H1 (cell line): ENCODE results near the gene NIM1K. TPM values are rescaled to one million over a fixed set of nuclear protein-coding genes. Genes with fewer than 3 reads are reported as not detected.

Experiments used
- CTCF ChIA-PET: fragments of 300-600 bp; sonication (Branson Sonifier 250); formaldehyde crosslinking; loops from one replicate; lab custom pipeline; 2021; ENCODE audit not compliant: partially characterized antibody; lab: Charles Lee
- POLR2A ChIA-PET: fragments of 300-600 bp; sonication (Branson Sonifier 250); formaldehyde crosslinking; loops from one replicate; lab custom pipeline; 2021; ENCODE audit warnings: inconsistent platforms; ENCODE audit not compliant: partially characterized antibody; lab: Charles Lee
- DNase-seq, 2 experiments: peaks; one replicate each; pipeline versions ENCODE4 v3.0.0 to v3.0.0-alpha.2; 2010 to 2022; ENCODE audit warnings: low spot score in 2 of 2, low read depth in 1 of 2, mixed read lengths in 1 of 2
- FAIRE-seq: peaks from 2 replicates; lab custom pipeline; 2011; peaks lifted over from hg19 to GRCh38; lab: Jason Lieb, UNC
- H2AFZ ChIP-seq: 2 replicates; pipeline ENCODE4 v1.8.1; 2012; ENCODE audit warnings: low read length, inconsistent platforms
- H2AK5ac ChIP-seq: 2 replicates; pipeline ENCODE4 v1.6.1; 2013; ENCODE audit warnings: low read depth, low read length
- H2BK120ac ChIP-seq: replicated peaks from 2 replicates; pipeline ENCODE3; 2013; ENCODE audit warnings: low read depth, low read length, inconsistent platforms
- H2BK12ac ChIP-seq: 2 replicates; pipeline ENCODE4 v1.6.1; 2013; ENCODE audit warnings: low read depth, low read length
- H2BK15ac ChIP-seq: 2 replicates; pipeline ENCODE4 v1.6.1; 2013; ENCODE audit warnings: low read length
- H2BK20ac ChIP-seq: 2 replicates; pipeline ENCODE4 v1.6.1; 2013; ENCODE audit warnings: low read length
- H2BK5ac ChIP-seq: 2 replicates; pipeline ENCODE4 v1.6.1; 2013; ENCODE audit warnings: low read depth, low read length
- H3K14ac ChIP-seq: 2 replicates; pipeline ENCODE4 v1.6.1; 2013; ENCODE audit warnings: inconsistent platforms; ENCODE audit not compliant: insufficient read length
- H3K18ac ChIP-seq: 2 replicates; pipeline ENCODE4 v1.6.1; 2013; ENCODE audit warnings: low read length; ENCODE audit errors: extremely low read depth
- H3K23ac ChIP-seq: 2 replicates; pipeline ENCODE4 v1.6.1; 2013; ENCODE audit warnings: inconsistent platforms; ENCODE audit not compliant: insufficient read length
- H3K23me2 ChIP-seq: 2 replicates; pipeline ENCODE4 v1.6.1; 2013; ENCODE audit warnings: low read depth, low read length
- H3K27ac ChIP-seq: 2 replicates; pipeline ENCODE4 v1.6.1; 2011; ENCODE audit warnings: low read depth, low read length, inconsistent platforms
- H3K27me3 ChIP-seq, 4 experiments: replicated peaks in 1 of 4; 1 replicate in 1 of 4; 2 replicates in 3 of 4; pipeline versions ENCODE4 v1.6.1 to v1.8.1; 2011 to 2013; ENCODE audit warnings: low read length in 3 of 4, mild to moderate bottlenecking in 3 of 4, inconsistent platforms in 2 of 4, mixed read lengths in 2 of 4, moderate library complexity in 1 of 4; ENCODE audit not compliant: control insufficient read depth in 3 of 4, insufficient read depth in 3 of 4; ENCODE audit errors: extremely low read depth in 1 of 4
- H3K36me3 ChIP-seq, 4 experiments: 2 replicates each; pipeline versions ENCODE4 v1.6.1 to v1.8.1; 2011 to 2013; ENCODE audit warnings: mild to moderate bottlenecking in 4 of 4, low read length in 3 of 4, moderate library complexity in 2 of 4, control low read depth in 1 of 4, inconsistent platforms in 1 of 4; ENCODE audit not compliant: insufficient read depth in 4 of 4, control insufficient read depth in 2 of 4
- H3K4ac ChIP-seq: replicated peaks from 2 replicates; pipeline ENCODE3; 2013; ENCODE audit warnings: low read length, low read depth, mixed read lengths, inconsistent platforms; ENCODE audit not compliant: insufficient read length
- H3K4me1 ChIP-seq, 4 experiments: replicated peaks in 1 of 4; 1 replicate in 1 of 4; 2 replicates in 3 of 4; pipeline versions ENCODE4 v1.6.1 to v1.8.1; 2011 to 2013; ENCODE audit warnings: low read length in 3 of 4, inconsistent platforms in 2 of 4, mixed read lengths in 1 of 4; ENCODE audit not compliant: insufficient read depth in 4 of 4, control insufficient read depth in 3 of 4
- H3K4me2 ChIP-seq, 2 experiments: 2 replicates each; pipeline versions ENCODE4 v1.6.1 to v1.8.1; 2011 to 2013; ENCODE audit warnings: low read depth in 2 of 2, low read length in 2 of 2, control low read depth in 1 of 2, inconsistent platforms in 1 of 2, mild to moderate bottlenecking in 1 of 2; ENCODE audit not compliant: insufficient read depth in 1 of 2
- H3K4me3 ChIP-seq, 4 experiments: fragments of 200-600, 300-600 bp in 1 of 4; sonication (generic), shearing (Covaris generic), sonication (Bioruptor Twin) in 1 of 4; 2 replicates each; pipeline versions ENCODE4 v1.5.1 to v1.8.1; 2011 to 2016; ENCODE audit warnings: low read length in 4 of 4, low read depth in 3 of 4, control low read depth in 2 of 4, inconsistent platforms in 2 of 4, mild to moderate bottlenecking in 2 of 4, mixed read lengths in 1 of 4, moderate library complexity in 1 of 4; ENCODE audit not compliant: insufficient read depth in 2 of 4; ENCODE audit errors: extremely low read depth in 1 of 4
- H3K56ac ChIP-seq: replicated peaks from 2 replicates; pipeline ENCODE3; 2013; ENCODE audit warnings: low read depth, mild to moderate bottlenecking, mixed read lengths, low read length, inconsistent platforms; ENCODE audit not compliant: insufficient read length
- H3K79me1 ChIP-seq: 2 replicates; pipeline ENCODE4 v1.6.1; 2013; ENCODE audit warnings: low read depth, low read length, control low read depth
- H3K79me2 ChIP-seq, 2 experiments: 2 replicates each; pipeline versions ENCODE4 v1.6.1 to v1.8.1; 2012 to 2013; ENCODE audit warnings: low read length in 2 of 2, mild to moderate bottlenecking in 2 of 2, inconsistent platforms in 1 of 2; ENCODE audit not compliant: insufficient read depth in 2 of 2, control insufficient read depth in 1 of 2
- H3K9ac ChIP-seq, 4 experiments: replicated peaks in 1 of 4; 1 replicate in 1 of 4; 2 replicates in 3 of 4; pipeline versions ENCODE4 v1.6.1 to v1.8.1; 2011 to 2013; ENCODE audit warnings: low read depth in 3 of 4, low read length in 3 of 4, control low read depth in 2 of 4, mild to moderate bottlenecking in 2 of 4, moderate library complexity in 2 of 4, inconsistent platforms in 1 of 4; ENCODE audit errors: extremely low read depth in 1 of 4
- H3K9me3 ChIP-seq, 2 experiments: 2 replicates each; pipeline versions ENCODE4 v1.6.1 to v1.8.1; 2012 to 2013; ENCODE audit warnings: mild to moderate bottlenecking in 2 of 2, moderate library complexity in 2 of 2, control low read depth in 1 of 2, inconsistent platforms in 1 of 2, low read depth in 1 of 2, low read length in 1 of 2, mixed read lengths in 1 of 2; ENCODE audit not compliant: insufficient read depth in 2 of 2
- H4K20me1 ChIP-seq, 2 experiments: replicated peaks in 1 of 2; 2 replicates each; pipeline versions ENCODE3 to v1.8.1; 2011 to 2013; ENCODE audit warnings: inconsistent platforms in 2 of 2, low read length in 2 of 2, mild to moderate bottlenecking in 1 of 2; ENCODE audit not compliant: insufficient read depth in 2 of 2, control insufficient read depth in 1 of 2
- H4K5ac ChIP-seq: 2 replicates; pipeline ENCODE4 v1.6.1; 2013; ENCODE audit warnings: low read length, low read depth, mixed read lengths, inconsistent platforms; ENCODE audit not compliant: insufficient read length
- H4K8ac ChIP-seq: 2 replicates; pipeline ENCODE4 v1.8.0; 2013; ENCODE audit warnings: mild to moderate bottlenecking, moderate library complexity, low read length, inconsistent platforms; ENCODE audit not compliant: insufficient read depth; ENCODE audit errors: extremely low read depth
- H4K91ac ChIP-seq: replicated peaks from 2 replicates; pipeline ENCODE3; 2013; ENCODE audit warnings: low read length, mixed read lengths, inconsistent platforms; ENCODE audit not compliant: insufficient read length
- CBX5 ChIP-seq: fragments of 300-800, 300-1000 bp; sonication (generic); IDR thresholded peaks from 2 replicates; pipeline ENCODE4 v1.7.1; 2016; ENCODE audit warnings: antibody characterized with exemption, low read length, low read depth
- EP300 ChIP-seq, 2 experiments: IDR thresholded peaks; 1 replicate in 1 of 2; 2 replicates in 1 of 2; pipeline ENCODE4 v1.6.1; 2011 to 2012; ENCODE audit warnings: low read depth in 2 of 2, low read length in 2 of 2, mild to moderate bottlenecking in 2 of 2, borderline replicate concordance in 1 of 2, inconsistent platforms in 1 of 2, moderate library complexity in 1 of 2
- GABPA ChIP-seq: IDR thresholded peaks from 2 replicates; pipeline ENCODE4 v1.6.1; 2011; ENCODE audit warnings: mild to moderate bottlenecking, low read length, moderate library complexity, borderline replicate concordance; ENCODE audit not compliant: insufficient read depth
- JUND ChIP-seq: IDR thresholded peaks from 2 replicates; pipeline ENCODE4 v1.6.1; 2011; ENCODE audit warnings: mild to moderate bottlenecking, improper control_type of control experiment, low read length
- KDM5A ChIP-seq: fragments of 200-600 bp; IDR thresholded peaks from 2 replicates; pipeline ENCODE4 v1.7.1; 2012; ENCODE audit warnings: mild to moderate bottlenecking, low read length, inconsistent platforms, mixed read lengths
- MAX ChIP-seq: IDR thresholded peaks from 2 replicates; pipeline ENCODE4 v1.6.1; 2012; ENCODE audit warnings: inconsistent platforms
- POLR2AphosphoS5 ChIP-seq: IDR thresholded peaks from 2 replicates; pipeline ENCODE4 v1.6.1; 2011; ENCODE audit warnings: low read depth, low read length
- POU5F1 ChIP-seq: IDR thresholded peaks from 2 replicates; pipeline ENCODE4 v1.6.1; 2011; ENCODE audit warnings: low read depth, mild to moderate bottlenecking, low read length, moderate library complexity
- RBBP5 ChIP-seq: IDR thresholded peaks from 2 replicates; pipeline ENCODE4 v1.7.1; 2012; ENCODE audit warnings: low read depth, mild to moderate bottlenecking, inconsistent platforms, low read length, moderate library complexity, borderline replicate concordance
- SIN3A ChIP-seq, 2 experiments: IDR thresholded peaks in 1 of 2; conservative IDR thresholded peaks in 1 of 2; 2 replicates each; pipeline ENCODE4 v1.6.1; 2011 to 2012; ENCODE audit warnings: low read length in 2 of 2, improper control_type of control experiment in 1 of 2, low read depth in 1 of 2, mild to moderate bottlenecking in 1 of 2
- SIX5 ChIP-seq: IDR thresholded peaks from 2 replicates; pipeline ENCODE4 v1.6.1; 2011; ENCODE audit warnings: mild to moderate bottlenecking, low read depth, low read length
- SP2 ChIP-seq: IDR thresholded peaks from 2 replicates; pipeline ENCODE4 v1.6.1; 2012; ENCODE audit warnings: mild to moderate bottlenecking, low read length, inconsistent platforms
- SUZ12 ChIP-seq: fragments of 200-600 bp; sonication (generic); IDR thresholded peaks from 2 replicates; pipeline ENCODE4 v1.6.1; 2012; ENCODE audit warnings: mild to moderate bottlenecking, inconsistent platforms, low read length, moderate library complexity, mixed read lengths
- WGBS, 2 experiments: shearing (Covaris generic) in 1 of 2; methylation state at CpG; one replicate each; pipeline versions ENCODE4 v1.1.6 to v1.1.7; 2013 to 2015; ENCODE audit warnings: low lambda C conversion rate in 2 of 2, mixed read lengths in 2 of 2, inconsistent platforms in 1 of 2, low coverage in 1 of 2, missing lambda C conversion rate in 1 of 2; ENCODE audit not compliant: insufficient replicate concordance in 2 of 2, insufficient coverage in 1 of 2, insufficient read length in 1 of 2; ENCODE audit errors: extremely low coverage in 1 of 2, missing lambda C conversion rate in 1 of 2; 5-methylcytosine and 5-hydroxymethylcytosine counted together
- polyA plus RNA-seq, 7 experiments: library from polyadenylated mRNA; depleted of rRNA in 3 of 7; stranded (reverse) in 5 of 7; unstranded in 2 of 7; fragments of >200 nt in 5 of 7; fragments of 200-250 nt in 2 of 7; gene quantifications; 1 replicate in 5 of 7; 2 replicates in 1 of 7; 4 replicates in 1 of 7; pipeline versions ENCODE4 v1.2.1 to v1.2.3, GENCODE V29; 2011 to 2013; ENCODE audit warnings: missing spikeins in 2 of 7, mixed read lengths in 2 of 7
- total RNA-seq: library from RNA; stranded (reverse); fragmentation: NEBNext Ultra II Directional; extraction: Animal tissue kit (Norgen Biotek cat#: 25700); gene quantifications from 2 replicates; pipeline ENCODE4 v1.2.1, GENCODE V29; 2021

The NIM1K gene
- total and polyA plus RNA-seq, 2 of the 8 experiments (the other 6 are each of a cell fraction or from before 2014, with no cell fraction given): not detected

DNA sequence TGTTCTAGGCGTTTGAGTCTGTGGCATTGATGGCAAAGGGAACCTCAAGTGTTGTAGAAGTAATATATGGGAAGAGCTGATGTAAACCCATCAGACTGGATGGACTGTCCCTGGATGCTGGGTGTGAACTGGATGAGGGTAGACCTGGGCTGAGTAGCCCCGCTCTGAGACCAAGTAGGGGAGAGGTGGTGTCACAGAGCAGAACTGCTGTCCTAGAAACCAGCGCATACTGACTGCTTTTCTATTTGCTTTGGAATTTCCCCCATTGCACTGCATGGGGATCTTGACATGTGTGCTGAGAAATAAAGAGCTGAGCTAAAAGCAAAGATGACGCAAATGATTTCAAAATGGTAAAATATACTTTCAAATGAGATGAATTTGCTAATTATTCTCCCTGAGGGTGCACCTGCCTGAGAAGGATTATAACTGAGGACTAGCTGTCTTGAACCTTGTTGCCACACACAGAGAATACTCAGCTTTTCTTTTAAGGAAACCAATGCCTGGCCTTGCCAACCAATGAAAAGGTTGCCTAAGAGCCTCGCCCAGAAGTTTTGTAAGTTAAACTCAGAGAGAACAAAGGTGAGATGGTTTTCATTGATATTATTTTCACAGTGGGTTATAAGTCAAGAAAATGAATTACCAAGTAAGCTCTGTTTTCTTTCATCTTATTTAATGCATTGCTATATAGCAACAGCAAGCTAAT lies 44.8 kb downstream of the NIM1K start:
- H4K91ac ChIP-seq: peak overlapping the region; percentile 17
- no peaks in the 10 kb centered on the region for H3K36me3 ChIP-seq
- no peak overlapping the region for H2BK15ac ChIP-seq
- H3K79me2 ChIP-seq: no peaks in the 10 kb centered on the region
- no peak overlapping the region for H3K4ac ChIP-seq
- H2BK12ac ChIP-seq: no peak overlapping the region
- 86% methylated on average over 5 of the region's 5 CpGs; no CpG with 5 or more reads in 1 of the 2 experiments for WGBS, 2 experiments
- no peak overlapping the region for H3K23ac ChIP-seq
- H3K18ac ChIP-seq: no peak overlapping the region
- no peak overlapping the region for H4K5ac ChIP-seq
- no peak overlapping the region for H2BK20ac ChIP-seq
- no peak overlapping the region for H2AK5ac ChIP-seq
- H3K23me2 ChIP-seq: no peaks in the 10 kb centered on the region
- ChIA-PET POLR2A (no interaction called here), CTCF (interaction anchor here (0.9 to 2.4 kb wide), 7 partner anchors 8 to 247 kb away, joined by 3 to 8 read pairs (median 3); partner anchors contain the start of gene TMEM267)
- no peaks in the 10 kb centered on the region for H4K20me1 ChIP-seq
- H2BK120ac ChIP-seq: no peak overlapping the region
- no peak overlapping the region for H3K4me2 ChIP-seq
- no peaks in the 10 kb centered on the region for H3K4me1 ChIP-seq
- no peak overlapping the region for H3K4me3 ChIP-seq
- H3K27me3 ChIP-seq: no peaks in the 10 kb centered on the region
- no peak overlapping the region for H3K9ac ChIP-seq
- no peak for DNase-seq
- no peak overlapping the region for H3K27ac ChIP-seq
- FAIRE-seq: no peak
- H3K9me3 ChIP-seq: no peaks in the 10 kb centered on the region
- no peak overlapping the region for H2BK5ac ChIP-seq
- H2AFZ ChIP-seq: no peak overlapping the region
- H3K14ac ChIP-seq: no peak overlapping the region
- H3K79me1 ChIP-seq: no peaks in the 10 kb centered on the region
- no peak overlapping the region for H4K8ac ChIP-seq
- no peak overlapping the region for H3K56ac ChIP-seq
- TF ChIP-seq SUZ12: no peak
- TF ChIP-seq RBBP5: no peak
- TF ChIP-seq JUND: no peak
- no peak for TF ChIP-seq GABPA
- no peak for TF ChIP-seq POLR2AphosphoS5
- TF ChIP-seq KDM5A: no peak
- no peak for TF ChIP-seq SIX5
- no peak for TF ChIP-seq EP300 (IDR thresholded peaks at IDR 0.05; ENCODE audit: borderline replicate concordance in 1 of 2, low read depth in 2 of 2, low read length in 2 of 2)
- TF ChIP-seq SIN3A (conservative IDR thresholded peaks at IDR 0.05 in 1 of 2, IDR thresholded peaks at IDR 0.05 in 1 of 2; ENCODE audit: low read depth in 1 of 2, low read length in 2 of 2): no peak
- no peak for TF ChIP-seq MAX
- TF ChIP-seq SP2: no peak
- no peak for TF ChIP-seq POU5F1
- no peak for TF ChIP-seq CBX5
